HL-60 (cell line): Measurements from ENCODE around the gene ANGPTL1.

Experiments
- DNase-seq, 2 experiments: peaks; one replicate each; pipeline ENCODE4 v3.0.0-alpha.2; 2010 to 2020; ENCODE audit warnings: low read depth in 1 of 2, low spot score in 1 of 2
- H3K27ac ChIP-seq: fragments of 250-450 bp; sonication (Bioruptor Pico); replicated peaks from 2 replicates; pipeline ENCODE4 v1.5.1; 2020; ENCODE audit warnings: mild to moderate bottlenecking, moderate library complexity
- H3K27me3 ChIP-seq: fragments of 250-450 bp; sonication (Bioruptor Pico); 2 replicates; pipeline ENCODE4 v1.5.1; 2021; ENCODE audit warnings: mild to moderate bottlenecking, moderate library complexity; ENCODE audit not compliant: insufficient read depth, poor library complexity, severe bottlenecking
- H3K4me3 ChIP-seq: replicated peaks from 2 replicates; pipeline ENCODE4 v1.5.1; 2011; ENCODE audit warnings: mild to moderate bottlenecking, control low read depth, low read length; ENCODE audit not compliant: insufficient read depth
- CTCF ChIP-seq: IDR thresholded peaks from one replicate; pipeline ENCODE4 v1.5.1; 2011; ENCODE audit warnings: low read length, control low read depth, inconsistent platforms; ENCODE audit not compliant: insufficient read depth
- GABPA ChIP-seq: IDR thresholded peaks from 2 replicates; pipeline ENCODE4 v1.6.1; 2012; ENCODE audit warnings: low read depth
- POLR2AphosphoS5 ChIP-seq: IDR thresholded peaks from 2 replicates; pipeline ENCODE4 v1.6.1; 2012; ENCODE audit warnings: low read depth
- REST ChIP-seq: IDR thresholded peaks from 2 replicates; pipeline ENCODE4 v1.6.1; 2012; ENCODE audit warnings: low read depth; ENCODE audit not compliant: insufficient replicate concordance
- SPI1 ChIP-seq: IDR thresholded peaks from 2 replicates; pipeline ENCODE4 v1.6.1; 2012; ENCODE audit warnings: low read depth, mild to moderate bottlenecking, borderline replicate concordance

ANGPTL1 gene

GRCh38 chr1:178898401-178898800 lies 27.5 kb upstream of the ANGPTL1 start:
- no peak for DNase-seq
- TF ChIP-seq POLR2AphosphoS5 (no peak), SPI1 (no peak), CTCF (no peak), GABPA (no peak), REST (no peak)
- Histone ChIP-seq H3K27ac (no peak overlapping the region), H3K4me3 (no peak overlapping the region), H3K27me3 (no peaks in the 10 kb centered on the region)

- no peak for TF ChIP-seq POLR2AphosphoS5
- Histone ChIP-seq H3K27ac (no peak overlapping the region), H3K27me3 (no peaks in the 10 kb centered on the region), H3K4me3 (no peak overlapping the region)
- no peak for DNase-seq
Measured at GRCh38 chr1:178895928-178896327, 25.1 kb upstream of the ANGPTL1 start.

GRCh38 chr1:178886551-178886950 lies 15.7 kb upstream of the ANGPTL1 start:
- Histone ChIP-seq H3K4me3 (no peak overlapping the region), H3K27me3 (no peaks in the 10 kb centered on the region), H3K27ac (no peak overlapping the region)
- no peak for DNase-seq
- TF ChIP-seq CTCF, result no peak
- TF ChIP-seq POLR2AphosphoS5, result no peak
- TF ChIP-seq SPI1, result no peak
- TF ChIP-seq REST, result no peak
- no peak for TF ChIP-seq GABPA

GRCh38 chr1:178885869-178886268 lies 15.0 kb upstream of the ANGPTL1 start:
- no peak for DNase-seq

More at GRCh38 chr1:178885869-178886268, 15.0 kb upstream of the ANGPTL1 start:
- Histone ChIP-seq H3K4me3 (no peak overlapping the region), H3K27ac (no peak overlapping the region), H3K27me3 (no peaks in the 10 kb centered on the region)
- TF ChIP-seq CTCF, result no peak
- no peak for TF ChIP-seq GABPA
- TF ChIP-seq SPI1, result no peak
- no peak for TF ChIP-seq POLR2AphosphoS5
- TF ChIP-seq REST, result no peak
